ENCODE data around the gene POGZ. TPM values are rescaled to one million over a fixed set of nuclear protein-coding genes. Genes with fewer than 3 reads are reported as not detected.

POGZ gene
- total RNA-seq, 1 donor from 2014 or later: 132 TPM

DNA sequence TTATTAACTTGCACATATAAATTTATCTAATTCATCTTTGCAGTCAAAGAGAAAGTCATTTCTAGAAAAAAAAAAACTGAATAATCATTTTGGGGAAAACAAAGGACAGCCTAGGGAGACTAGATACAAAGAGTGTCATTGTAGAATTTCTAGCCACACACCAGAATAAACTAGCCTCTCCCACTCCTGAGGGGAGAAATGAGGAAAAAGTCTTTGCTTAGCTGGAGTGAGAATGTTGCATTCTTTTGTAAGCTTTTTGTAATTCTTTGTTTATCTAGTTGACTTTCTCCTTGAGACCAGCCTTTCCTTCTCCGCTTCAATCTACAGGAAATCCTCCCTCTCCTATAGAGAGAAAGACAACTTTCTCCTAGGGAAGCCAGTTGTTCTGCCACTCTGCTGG is 36.0 kb upstream of the POGZ start:
- Mint-ChIP-seq H3K27ac (ENCODE audit: unreplicated experiment) (peak overlapping the region; percentile 70), H3K9me3 (ENCODE audit: unreplicated experiment) (no peaks in the 10 kb centered on the region), H3K4me3 (ENCODE audit: unreplicated experiment) (no peak overlapping the region), H3K36me3 (ENCODE audit: low read depth, unreplicated experiment) (peaks cover under 1% of the 10 kb centered on the region), H3K4me1 (ENCODE audit: unreplicated experiment) (peaks cover 39% of the 10 kb centered on the region), H3K27me3 (ENCODE audit: unreplicated experiment) (peaks cover 1% of the 10 kb centered on the region)
- TF ChIP-seq CTCF (IDR thresholded peaks at IDR 0.05; ENCODE audit: unreplicated experiment): no peak
- DNase-seq (ENCODE audit: low spot score): no peak

- Mint-ChIP-seq H3K4me1 (ENCODE audit: unreplicated experiment) (peaks cover 39% of the 10 kb centered on the region), H3K9me3 (ENCODE audit: unreplicated experiment) (no peaks in the 10 kb centered on the region), H3K27me3 (ENCODE audit: unreplicated experiment) (peaks cover 1% of the 10 kb centered on the region), H3K36me3 (ENCODE audit: low read depth, unreplicated experiment) (no peaks in the 10 kb centered on the region), H3K27ac (ENCODE audit: unreplicated experiment) (peak overlapping the region; percentile 70), H3K4me3 (ENCODE audit: unreplicated experiment) (no peak overlapping the region)
- no peak for TF ChIP-seq CTCF (IDR thresholded peaks at IDR 0.05; ENCODE audit: unreplicated experiment)
- no peak for DNase-seq (ENCODE audit: low spot score)
Measured at GRCh38 chr1:151494741-151495281, 35.5 kb upstream of the POGZ start.

DNA sequence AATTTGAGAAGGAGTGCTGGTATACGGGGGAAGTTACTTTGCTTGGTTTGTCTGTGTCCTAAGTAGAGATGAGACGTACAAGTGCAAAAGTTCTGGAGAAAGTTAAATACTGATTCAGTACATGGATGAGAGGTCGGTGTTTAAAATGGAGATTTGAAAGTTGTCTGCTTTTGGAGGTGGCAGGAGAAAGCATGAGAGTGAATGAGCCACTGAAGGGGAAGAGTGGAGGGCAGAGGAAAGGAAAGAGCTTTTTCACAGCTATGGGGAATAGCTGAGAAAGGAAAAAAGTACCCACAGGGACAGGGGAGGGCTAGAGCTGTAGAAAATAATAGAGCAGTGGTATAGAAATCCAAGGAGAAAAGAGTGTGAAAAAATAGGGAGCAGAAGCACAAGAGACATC is 33.7 kb upstream of the POGZ start:
- H3K27ac Mint-ChIP-seq (ENCODE audit: unreplicated experiment): peak overlapping the region; percentile 80
- no peak for TF ChIP-seq CTCF (IDR thresholded peaks at IDR 0.05; ENCODE audit: unreplicated experiment)
- H3K27me3 Mint-ChIP-seq (ENCODE audit: unreplicated experiment): peaks cover 3% of the 10 kb centered on the region
- H3K4me3 Mint-ChIP-seq (ENCODE audit: unreplicated experiment): peak overlapping the region; percentile 0
- H3K36me3 Mint-ChIP-seq (ENCODE audit: low read depth, unreplicated experiment): no peaks in the 10 kb centered on the region
- H3K9me3 Mint-ChIP-seq (ENCODE audit: unreplicated experiment): no peaks in the 10 kb centered on the region
- peaks cover 35% of the 10 kb centered on the region for H3K4me1 Mint-ChIP-seq (ENCODE audit: unreplicated experiment)
- no peak for DNase-seq (ENCODE audit: low spot score)

DNA sequence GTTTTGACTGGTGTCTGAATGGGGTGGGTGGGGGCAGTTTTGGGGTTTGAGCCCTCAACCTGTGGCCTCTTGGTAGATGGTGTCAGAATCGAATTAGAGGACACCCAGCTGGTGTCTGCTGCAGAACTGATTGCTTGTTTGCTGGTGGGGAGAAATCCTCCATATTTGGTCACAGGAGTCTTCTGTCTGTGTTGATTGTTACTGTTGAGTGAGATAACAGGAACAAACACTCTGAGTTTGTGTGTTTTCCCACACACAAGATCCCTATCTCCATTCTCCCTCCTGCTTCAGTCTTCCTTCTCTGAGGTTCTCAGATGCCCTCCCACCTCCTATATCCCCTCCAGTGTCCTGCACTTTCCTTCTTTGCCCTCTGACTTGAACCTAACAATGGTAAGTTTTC is 32.8 kb upstream of the POGZ start:
- no peak for DNase-seq (ENCODE audit: low spot score)
- Mint-ChIP-seq H3K4me3 (ENCODE audit: unreplicated experiment) (no peak overlapping the region), H3K27me3 (ENCODE audit: unreplicated experiment) (peaks cover 3% of the 10 kb centered on the region), H3K4me1 (ENCODE audit: unreplicated experiment) (peaks cover 35% of the 10 kb centered on the region), H3K9me3 (ENCODE audit: unreplicated experiment) (no peaks in the 10 kb centered on the region), H3K36me3 (ENCODE audit: low read depth, unreplicated experiment) (no peaks in the 10 kb centered on the region), H3K27ac (ENCODE audit: unreplicated experiment) (peak overlapping the region; percentile 95)
- no peak for TF ChIP-seq CTCF (IDR thresholded peaks at IDR 0.05; ENCODE audit: unreplicated experiment)

DNA sequence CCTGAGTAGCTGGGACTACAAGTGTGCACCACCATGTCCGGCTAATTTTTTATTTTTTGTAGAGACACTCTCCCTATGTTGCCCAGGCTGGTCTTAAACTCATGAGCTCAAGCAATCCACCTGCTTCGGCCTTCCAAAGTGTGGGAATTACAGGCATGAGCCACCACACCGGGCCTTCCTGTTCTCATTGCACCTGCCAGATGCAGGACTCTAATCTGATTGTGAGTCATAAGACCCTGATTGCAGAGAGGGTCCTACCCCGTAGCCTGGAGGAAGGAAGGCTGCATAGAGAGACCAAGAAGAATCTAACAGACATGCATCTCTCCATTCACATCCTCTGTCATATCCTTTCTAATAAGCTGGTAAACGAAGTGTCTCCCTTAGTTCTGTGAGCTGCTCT is 32.3 kb upstream of the POGZ start:
- H3K4me3 Mint-ChIP-seq (ENCODE audit: unreplicated experiment): no peak overlapping the region
- DNase-seq (ENCODE audit: low spot score): no peak
- H3K4me1 Mint-ChIP-seq (ENCODE audit: unreplicated experiment): peaks cover 35% of the 10 kb centered on the region
- TF ChIP-seq CTCF (IDR thresholded peaks at IDR 0.05; ENCODE audit: unreplicated experiment): no peak
- H3K27me3 Mint-ChIP-seq (ENCODE audit: unreplicated experiment): peaks cover 3% of the 10 kb centered on the region
- no peaks in the 10 kb centered on the region for H3K9me3 Mint-ChIP-seq (ENCODE audit: unreplicated experiment)
- H3K36me3 Mint-ChIP-seq (ENCODE audit: low read depth, unreplicated experiment): no peaks in the 10 kb centered on the region
- peak overlapping the region; percentile 95 for H3K27ac Mint-ChIP-seq (ENCODE audit: unreplicated experiment)
